GM21447 (cell line): ENCODE results near the gene SMOC2.

Source experiments
- ATAC-seq: cut with Tn5 transposase; IDR thresholded peaks from one replicate; pipeline ENCODE4 v1.9.1; 2021; ENCODE audit not compliant: unreplicated experiment

Gene SMOC2

GRCh38 chr6:168475188-168476013, 34.4 kb downstream of the SMOC2 start:
- ATAC-seq: no peak

DNA sequence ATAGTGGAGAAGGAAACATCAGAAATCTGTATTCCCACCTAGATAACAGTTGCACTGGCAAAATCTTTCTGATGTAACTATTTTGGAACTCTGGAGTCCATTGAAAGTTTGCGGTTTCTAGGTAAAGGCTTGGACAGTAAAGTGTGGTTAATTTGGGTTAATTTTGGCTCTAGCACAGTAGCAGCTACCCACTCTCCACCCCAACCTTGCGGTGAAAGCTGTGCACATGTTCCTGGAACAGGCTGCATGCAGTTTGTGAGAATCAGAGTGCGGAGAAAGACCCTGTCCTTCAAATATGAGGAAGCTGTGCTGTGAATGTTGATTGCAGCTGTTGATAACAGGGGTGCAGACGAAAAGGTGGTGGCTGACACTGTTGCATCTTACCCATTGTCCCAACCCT, 38.4 kb downstream of the SMOC2 start:
- no peak for ATAC-seq

- no peak for ATAC-seq
Observed at GRCh38 chr6:168480481-168480880, 39.5 kb downstream of the SMOC2 start.

DNA sequence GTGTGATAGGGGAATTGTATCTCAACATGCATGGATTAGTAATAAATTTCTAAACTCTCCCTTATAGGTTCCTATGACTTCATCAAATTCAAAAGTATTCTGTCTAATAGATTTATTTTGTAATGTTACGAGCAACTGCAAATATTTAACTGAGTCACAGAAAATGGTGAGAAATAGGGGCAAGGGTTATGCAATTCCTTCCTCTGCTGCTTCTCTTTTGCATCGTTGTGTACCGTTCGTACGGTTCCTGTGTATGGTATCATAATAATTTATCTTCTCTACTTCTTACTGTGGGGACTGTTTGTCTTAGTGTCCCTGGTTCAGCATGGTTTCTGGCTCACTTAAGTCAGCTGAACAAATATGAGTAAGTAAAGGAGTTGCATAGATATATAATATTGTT, 44.8 kb downstream of the SMOC2 start:
- ATAC-seq: no peak

- no peak for ATAC-seq
Observed at GRCh38 chr6:168490757-168491156, 49.8 kb downstream of the SMOC2 start.

GRCh38 chr6:168493976-168494375, 53.0 kb downstream of the SMOC2 start:
- ATAC-seq: no peak

GRCh38 chr6:168494726-168495125, 53.7 kb downstream of the SMOC2 start:
- no peak for ATAC-seq

DNA sequence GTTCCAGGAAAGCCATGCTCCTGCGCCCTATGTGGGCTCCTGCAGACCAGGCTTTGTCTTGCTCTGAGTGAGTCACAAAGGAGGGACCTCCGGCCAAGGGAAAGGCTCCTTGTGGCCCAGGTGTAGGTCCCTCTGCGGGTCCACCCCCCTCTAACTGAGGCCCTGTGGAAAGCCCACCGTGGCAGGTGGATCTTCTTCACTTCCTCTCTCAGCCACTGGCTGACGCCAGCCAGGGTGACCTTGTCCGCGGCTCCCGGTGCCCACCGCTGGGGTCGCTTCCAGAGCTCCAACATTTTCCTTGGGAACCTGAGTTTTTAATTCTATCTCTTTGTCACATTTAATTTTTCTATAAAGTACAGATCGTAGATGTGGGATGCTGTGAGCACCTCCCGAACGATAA, 54.1 kb downstream of the SMOC2 start:
- no peak for ATAC-seq

DNA sequence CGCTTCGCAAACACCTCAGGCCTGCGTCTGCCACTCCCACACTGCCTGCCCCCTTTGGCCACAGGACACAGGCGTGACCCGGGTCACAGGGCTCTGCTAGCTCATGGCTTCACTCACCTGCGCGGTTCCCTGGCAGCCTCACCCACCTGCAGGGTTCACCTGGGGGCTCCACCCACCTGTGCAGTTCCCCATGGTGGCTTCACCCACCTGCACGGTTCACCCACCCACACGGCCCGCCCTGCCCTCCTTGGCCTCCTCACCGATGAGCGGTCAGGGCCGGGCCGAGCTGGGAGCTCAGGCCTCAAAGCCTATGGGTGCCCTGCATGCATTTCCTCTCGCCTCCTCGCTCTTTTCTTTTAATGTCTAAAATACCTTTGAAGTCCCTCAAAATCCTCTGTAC, 54.7 kb downstream of the SMOC2 start:
- no peak for ATAC-seq

DNA sequence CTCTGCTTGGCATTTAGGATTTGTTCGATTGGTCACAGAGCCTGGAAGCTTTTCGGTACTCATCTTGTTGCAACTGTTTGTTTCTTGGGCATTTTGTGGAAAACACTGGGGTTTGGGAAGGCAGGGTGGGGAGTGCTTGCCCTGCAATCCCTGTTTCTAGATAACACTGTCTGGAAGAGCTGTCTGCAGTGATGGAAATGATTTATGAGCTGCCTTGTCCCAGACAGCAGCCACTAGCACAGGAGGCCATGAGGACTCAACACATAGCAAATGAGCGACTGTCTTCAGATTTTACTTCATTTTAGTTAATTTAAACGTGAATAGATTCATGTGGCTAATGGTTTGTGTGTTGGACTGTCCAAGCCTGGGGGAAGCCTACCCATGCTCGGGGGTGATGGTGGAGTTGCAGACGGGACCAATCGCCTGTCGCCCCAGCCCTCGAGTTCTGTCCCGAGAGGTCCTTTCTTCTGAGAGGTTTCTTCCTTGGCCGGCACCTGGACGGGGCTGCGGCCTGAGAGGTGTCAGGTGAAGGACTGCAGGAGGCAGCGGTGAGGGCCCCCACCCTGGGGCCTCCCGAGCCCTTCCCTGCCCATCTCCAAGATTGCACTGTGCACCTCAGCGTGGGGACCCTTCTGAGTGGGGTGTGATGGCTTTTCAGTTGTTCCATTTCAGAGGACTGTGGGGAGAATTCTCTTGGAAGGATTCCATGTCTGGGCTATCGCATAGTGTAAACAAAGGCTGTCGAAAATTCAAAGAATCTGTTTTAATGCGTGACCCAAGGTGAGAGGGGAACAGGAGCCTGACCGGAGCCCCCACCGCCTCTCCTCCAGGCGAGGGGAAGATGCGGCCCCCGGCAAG, 55.4 kb downstream of the SMOC2 start:
- ATAC-seq: no peak

DNA sequence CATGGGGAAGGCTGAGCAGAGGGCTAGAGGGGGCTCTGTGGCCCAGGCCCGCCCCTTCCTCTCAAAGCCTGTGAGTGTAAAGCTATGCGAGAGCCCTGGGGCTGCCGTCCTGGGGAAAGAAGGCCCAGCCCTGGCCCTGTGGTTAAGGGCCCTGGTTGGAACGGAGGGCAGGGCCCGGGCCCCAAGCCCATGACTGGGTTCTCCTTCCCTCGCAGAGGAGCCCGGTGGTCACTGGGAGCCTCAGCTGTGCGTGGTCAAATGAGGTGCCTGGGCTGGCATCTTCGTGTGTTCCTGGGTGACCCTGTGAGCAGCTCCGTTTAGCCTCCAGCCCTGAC, 56.0 kb downstream of the SMOC2 start:
- no peak for ATAC-seq

DNA sequence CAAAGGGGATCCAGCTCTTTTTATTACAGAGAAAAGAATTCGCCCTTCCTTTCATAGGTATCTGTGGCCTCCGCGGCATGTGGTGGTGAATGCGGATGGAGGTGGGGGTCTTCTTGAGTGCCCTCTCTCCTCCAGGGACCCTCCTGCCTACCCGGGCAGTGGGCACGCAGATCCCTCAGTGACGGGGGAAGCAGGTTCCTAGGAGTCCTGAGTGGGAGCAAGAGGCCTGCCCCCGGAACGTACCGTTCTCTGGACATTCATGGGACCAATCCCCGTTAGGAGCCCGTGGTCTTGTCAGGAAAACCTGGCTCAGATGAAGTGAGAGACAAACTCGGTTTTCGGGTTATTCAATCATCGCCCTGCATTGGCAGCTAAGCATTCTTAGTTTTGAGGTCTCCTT, 56.4 kb downstream of the SMOC2 start:
- ATAC-seq: no peak

GRCh38 chr6:168498161-168498843, 57.3 kb downstream of the SMOC2 start:
- no peak for ATAC-seq

GRCh38 chr6:168499045-168499650, 58.2 kb downstream of the SMOC2 start:
- no peak for ATAC-seq

DNA sequence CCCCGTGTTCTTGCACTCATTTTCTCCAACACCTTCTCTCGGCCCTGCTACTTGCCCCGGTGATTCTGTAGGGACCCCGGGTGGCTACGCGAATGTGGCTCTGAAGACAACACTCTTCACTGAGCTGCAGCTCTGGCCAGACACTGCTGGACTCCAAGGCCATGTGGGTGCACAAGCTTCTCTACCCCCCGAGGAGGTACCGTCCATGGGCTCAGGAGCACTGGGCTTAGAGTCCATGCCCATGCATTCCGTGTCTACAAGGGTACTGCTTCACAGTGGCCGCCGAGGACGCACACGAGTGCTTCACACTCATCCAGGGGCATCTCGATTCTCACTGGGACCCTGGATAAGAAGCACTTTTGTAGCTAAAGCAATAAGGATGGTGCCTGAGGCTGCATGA, 59.5 kb downstream of the SMOC2 start:
- no peak for ATAC-seq

DNA sequence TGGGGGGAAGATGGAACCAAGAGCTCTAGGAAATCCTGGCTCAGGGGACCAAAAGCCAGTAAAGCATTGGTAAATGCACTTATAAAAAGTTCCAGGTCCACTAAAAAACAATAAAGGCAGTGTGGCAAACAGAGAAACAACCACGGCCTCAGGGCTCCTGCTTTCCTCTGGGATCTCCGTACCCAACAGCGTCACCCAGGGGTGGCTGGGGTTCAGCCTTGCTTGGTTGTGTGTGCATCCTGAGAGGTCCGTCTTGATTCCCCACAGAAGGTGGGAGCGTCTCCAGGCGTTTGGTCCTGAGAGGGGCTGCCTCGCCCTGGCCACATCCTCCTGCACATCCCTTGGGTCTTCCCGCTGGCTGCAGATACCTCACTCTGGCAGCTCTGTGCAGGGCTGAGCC, 60.6 kb downstream of the SMOC2 start:
- no peak for ATAC-seq

GRCh38 chr6:168504366-168504765, 63.4 kb downstream of the SMOC2 start:
- no peak for ATAC-seq

GRCh38 chr6:168506460-168506859, 65.5 kb downstream of the SMOC2 start:
- no peak for ATAC-seq

- no peak for ATAC-seq
Observed at GRCh38 chr6:168507297-168507696, 66.3 kb downstream of the SMOC2 start.

- ATAC-seq: no peak
Observed at GRCh38 chr6:168507730-168508129, 66.7 kb downstream of the SMOC2 start.

DNA sequence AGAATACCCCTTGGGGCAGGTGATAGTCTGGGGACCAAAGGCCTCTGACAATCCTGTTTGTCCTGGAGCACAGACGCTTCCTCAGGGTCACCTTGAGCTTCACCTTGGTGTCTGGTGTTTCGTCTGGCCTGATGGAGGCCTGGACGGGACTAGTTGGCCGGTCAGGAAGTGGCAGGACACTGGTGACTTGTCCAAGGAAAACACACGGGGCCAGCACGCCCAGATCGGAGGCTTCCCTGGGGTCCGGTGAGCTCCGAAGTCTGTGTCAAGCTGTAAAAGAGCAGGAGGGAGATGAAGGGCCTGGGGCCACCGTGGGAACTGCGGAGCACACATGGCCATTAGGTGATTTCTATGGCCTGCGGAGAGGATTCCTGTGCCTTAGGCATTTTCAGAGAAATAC, 67.9 kb downstream of the SMOC2 start:
- ATAC-seq: no peak
